Mammary epithelial cell (primary cell): ENCODE data around the gene VAPB.

Source experiments
- EZH2 ChIP-seq: IDR thresholded peaks from 2 replicates; pipeline ENCODE4 v1.6.1; 2012; ENCODE audit warnings: low read length, inconsistent platforms, borderline replicate concordance
- TF ChIP-seq, protein P1 (sequence below), 2 donors: IDR thresholded peaks in 1 of 2; conservative IDR thresholded peaks in 1 of 2; 2 replicates each; pipeline ENCODE4 v1.5.1; 2011 to 2012; ENCODE audit warnings: inconsistent platforms in 2 of 2, low read length in 2 of 2, mild to moderate bottlenecking in 2 of 2, control low read depth in 1 of 2, low read depth in 1 of 2; ENCODE audit not compliant: insufficient read depth in 1 of 2; ENCODE audit errors: extremely low read depth in 1 of 2

DNA sequence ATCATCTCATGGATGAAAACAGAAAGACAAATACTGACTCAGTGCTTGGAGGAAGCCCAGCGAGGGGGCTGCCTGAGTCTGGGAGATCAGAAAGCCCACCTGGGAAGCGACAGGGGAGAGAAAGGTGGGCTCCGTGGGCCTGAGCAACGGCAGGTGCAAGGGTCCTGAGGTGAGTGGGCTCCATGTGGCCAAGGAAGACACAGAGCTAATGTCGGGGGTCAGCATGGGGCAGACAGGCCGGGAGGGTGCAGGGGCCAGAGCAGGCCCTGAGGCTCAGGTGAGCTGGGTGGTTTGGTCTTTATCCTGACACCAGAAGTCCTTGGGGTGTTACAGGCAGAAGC is 107.4 kb downstream of the VAPB start:
- TF ChIP-seq, protein P1, sequence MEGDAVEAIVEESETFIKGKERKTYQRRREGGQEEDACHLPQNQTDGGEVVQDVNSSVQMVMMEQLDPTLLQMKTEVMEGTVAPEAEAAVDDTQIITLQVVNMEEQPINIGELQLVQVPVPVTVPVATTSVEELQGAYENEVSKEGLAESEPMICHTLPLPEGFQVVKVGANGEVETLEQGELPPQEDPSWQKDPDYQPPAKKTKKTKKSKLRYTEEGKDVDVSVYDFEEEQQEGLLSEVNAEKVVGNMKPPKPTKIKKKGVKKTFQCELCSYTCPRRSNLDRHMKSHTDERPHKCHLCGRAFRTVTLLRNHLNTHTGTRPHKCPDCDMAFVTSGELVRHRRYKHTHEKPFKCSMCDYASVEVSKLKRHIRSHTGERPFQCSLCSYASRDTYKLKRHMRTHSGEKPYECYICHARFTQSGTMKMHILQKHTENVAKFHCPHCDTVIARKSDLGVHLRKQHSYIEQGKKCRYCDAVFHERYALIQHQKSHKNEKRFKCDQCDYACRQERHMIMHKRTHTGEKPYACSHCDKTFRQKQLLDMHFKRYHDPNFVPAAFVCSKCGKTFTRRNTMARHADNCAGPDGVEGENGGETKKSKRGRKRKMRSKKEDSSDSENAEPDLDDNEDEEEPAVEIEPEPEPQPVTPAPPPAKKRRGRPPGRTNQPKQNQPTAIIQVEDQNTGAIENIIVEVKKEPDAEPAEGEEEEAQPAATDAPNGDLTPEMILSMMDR (conservative IDR thresholded peaks at IDR 0.05 in 1 of 2, IDR thresholded peaks at IDR 0.05 in 1 of 2; ENCODE audit: extremely low read depth in 1 of 2, insufficient read depth in 1 of 2, low read depth in 1 of 2, low read length in 2 of 2), result no peak
- TF ChIP-seq EZH2, result no peak
